DLD1 (cell line): ENCODE measurements around the gene NAT10.

Experiments used
- in situ Hi-C: cut with HindIII; loops from 2 replicates; pipeline ENCODE4 v1.10.0; 2017; ENCODE audit warnings: low sequenced_read_pairs

NAT10 gene

DNA sequence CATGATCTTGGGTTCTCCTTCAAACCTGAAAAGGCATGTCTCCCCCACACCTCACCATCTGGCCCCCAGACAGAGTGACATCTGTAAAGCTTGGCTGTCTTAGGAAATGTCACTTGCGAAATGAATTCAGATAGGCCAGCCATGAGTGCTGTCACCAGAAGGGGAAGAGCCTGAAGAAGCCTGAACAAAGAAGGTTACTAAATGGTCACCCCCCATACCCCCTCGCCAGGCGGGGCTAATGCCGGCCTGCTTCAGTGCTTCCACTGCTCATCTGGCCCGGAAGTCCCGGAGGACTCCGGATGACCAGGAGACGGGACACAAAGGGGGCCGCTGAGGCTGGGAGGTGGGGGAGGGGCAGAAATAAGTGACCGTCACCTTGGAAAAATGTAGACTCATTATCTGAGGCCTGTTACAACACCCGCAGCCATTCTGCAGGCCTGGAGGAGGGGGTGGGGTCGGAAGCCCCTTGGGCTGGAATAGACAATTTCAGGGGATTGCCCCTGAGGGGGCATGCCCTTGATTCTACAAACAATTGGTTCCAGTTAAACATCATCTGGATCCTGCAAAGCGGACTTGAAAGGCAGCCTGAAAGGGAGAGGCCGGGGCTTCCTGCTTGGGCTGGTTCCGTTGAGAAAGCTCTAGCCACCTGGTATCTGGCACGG, 43.2 kb downstream of the NAT10 start:
- in situ Hi-C loops = loop anchor here (5.0 kb wide), 1 partner anchor 104 kb away; no protein-coding TSS in a partner anchor

DNA sequence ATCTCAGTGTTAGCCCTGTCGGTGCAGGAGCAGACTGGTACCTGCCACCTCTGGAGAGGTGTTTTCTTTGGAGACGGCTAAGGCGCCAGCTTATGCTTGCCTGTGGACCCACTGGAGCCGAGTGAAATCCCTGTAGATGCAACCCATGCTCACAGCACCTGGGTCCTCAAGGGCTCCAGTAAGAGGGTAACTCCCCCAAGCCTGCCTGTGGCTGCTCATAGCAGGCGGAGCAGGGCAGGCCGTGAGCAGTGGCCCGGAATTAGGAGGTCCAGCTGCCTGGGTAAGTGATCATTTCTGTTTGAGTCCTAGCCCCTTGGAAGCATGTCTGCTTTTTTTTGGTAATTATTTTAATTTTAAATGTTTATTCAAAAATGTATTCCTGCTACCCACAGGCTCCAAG, 43.8 kb downstream of the NAT10 start:
- in situ Hi-C loops = loop anchor here (5.0 kb wide), 1 partner anchor 103 kb away; no protein-coding TSS in a partner anchor

DNA sequence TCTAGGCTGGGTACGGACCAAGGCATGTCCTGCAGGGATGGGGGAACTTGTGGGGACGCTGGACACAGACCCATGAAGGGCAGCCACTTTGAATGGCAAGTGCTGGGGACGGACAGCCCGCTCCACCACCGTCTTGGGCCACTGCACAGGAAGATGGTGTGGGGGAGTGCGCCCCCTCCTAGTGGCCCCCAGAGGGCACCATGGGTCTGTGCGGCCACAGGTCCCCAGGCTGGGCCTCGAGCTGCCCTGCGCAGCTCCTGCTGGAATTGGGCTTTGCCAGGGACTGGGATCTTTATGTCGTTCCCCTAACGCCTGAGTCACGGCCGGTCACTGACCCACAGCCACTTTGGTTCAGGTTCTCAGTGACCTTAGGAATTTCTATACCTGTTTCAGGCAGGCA, 44.4 kb downstream of the NAT10 start:
- in situ Hi-C loops = loop anchor here (5.0 kb wide), 1 partner anchor 103 kb away; no protein-coding TSS in a partner anchor

DNA sequence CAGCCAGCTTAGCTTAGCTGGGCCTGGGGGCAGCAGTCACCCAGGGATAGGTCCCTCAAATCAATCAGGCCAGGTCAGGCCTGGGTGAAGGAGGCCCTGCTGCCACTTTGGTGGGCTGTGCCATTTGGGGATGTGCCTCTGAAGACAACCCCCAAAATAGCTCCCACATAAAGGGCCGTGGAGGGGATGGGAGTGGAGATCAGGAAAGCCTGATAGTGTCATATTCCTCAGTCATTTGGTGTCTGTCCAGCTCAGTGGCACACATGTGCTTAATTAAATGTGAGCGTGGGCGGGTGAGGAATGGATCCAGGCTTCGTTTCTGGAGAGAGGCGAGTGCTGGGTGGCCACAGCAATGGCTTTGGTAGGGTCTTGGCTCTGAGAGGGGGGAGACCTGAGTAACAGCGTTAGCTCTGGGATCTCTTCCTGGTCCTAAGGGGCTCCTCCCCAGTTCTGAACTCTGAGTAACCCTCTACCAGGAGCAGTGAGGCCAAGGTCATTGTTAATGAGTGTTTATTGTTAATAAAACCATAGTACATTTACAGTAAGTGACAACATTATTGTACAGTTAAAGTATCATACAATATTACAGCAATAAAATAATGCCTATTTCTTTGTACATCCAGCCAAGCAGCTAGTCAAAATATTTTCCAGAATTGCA, 45.2 kb downstream of the NAT10 start:
- in situ Hi-C loops = no loop called here

DNA sequence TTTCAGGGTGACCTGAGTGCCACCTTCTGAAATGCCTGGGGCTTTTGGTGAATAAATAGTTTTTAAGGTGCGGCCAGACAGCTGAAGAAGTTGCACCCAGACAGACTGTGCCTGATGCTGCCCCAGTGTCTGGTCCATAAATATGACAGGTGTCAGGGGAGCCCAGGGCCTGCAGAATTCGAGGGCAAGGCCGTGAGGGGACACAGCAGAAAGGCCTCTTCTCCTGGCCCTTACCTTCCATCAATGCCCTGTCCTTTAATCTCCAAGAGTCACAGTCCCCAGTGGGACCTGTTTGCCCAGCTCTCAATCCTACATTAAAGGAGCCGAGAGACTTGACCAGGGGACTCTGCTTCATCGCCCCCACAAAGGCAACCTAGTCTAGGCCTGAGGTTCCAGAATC, 45.7 kb downstream of the NAT10 start:
- in situ Hi-C loops = no loop called here

DNA sequence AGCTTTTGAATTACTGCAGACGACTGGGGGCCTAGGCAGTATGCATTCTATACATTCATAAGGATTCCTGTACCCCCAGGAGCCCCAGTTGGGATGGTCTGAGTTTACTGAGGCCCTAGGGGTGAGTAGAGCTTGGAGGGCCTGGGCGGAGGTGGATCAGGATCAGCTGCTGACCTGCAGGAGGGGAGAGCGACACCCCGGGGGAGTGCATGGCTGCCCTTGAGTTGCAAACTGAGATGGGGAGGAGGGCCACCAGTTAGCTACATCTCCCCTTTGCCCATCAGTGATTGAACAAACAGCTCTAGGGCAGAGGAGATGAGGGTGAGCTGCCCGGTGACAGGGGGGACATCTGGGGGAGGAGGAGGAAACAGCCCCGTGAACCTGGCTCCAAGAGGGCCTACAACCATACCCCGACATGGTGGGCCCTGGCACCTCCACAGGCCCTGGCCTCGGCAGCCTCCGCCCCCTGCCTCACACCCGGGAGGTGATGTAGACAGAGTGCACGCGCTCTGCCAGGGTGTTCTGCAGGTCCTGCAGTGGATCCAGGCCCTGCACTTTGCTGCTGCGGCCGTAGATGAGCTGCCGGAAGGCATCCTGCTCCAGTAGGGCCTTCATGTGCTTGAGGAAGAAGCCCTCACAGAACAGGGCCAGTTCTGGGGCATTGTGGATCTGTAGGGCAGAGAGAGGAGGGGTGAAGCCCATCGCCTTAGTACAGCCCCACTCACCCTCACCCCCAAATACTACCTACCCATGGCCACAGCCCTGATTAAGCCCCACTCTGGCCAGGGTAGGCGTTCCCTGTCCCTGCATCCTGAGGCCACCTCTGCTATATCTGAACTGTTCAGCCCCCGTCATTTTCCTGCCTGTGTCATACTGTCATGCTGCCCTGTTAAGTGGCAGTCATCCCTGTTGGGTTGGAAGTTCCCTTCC, 46.8 kb downstream of the NAT10 start:
- in situ Hi-C loops = no loop called here

DNA sequence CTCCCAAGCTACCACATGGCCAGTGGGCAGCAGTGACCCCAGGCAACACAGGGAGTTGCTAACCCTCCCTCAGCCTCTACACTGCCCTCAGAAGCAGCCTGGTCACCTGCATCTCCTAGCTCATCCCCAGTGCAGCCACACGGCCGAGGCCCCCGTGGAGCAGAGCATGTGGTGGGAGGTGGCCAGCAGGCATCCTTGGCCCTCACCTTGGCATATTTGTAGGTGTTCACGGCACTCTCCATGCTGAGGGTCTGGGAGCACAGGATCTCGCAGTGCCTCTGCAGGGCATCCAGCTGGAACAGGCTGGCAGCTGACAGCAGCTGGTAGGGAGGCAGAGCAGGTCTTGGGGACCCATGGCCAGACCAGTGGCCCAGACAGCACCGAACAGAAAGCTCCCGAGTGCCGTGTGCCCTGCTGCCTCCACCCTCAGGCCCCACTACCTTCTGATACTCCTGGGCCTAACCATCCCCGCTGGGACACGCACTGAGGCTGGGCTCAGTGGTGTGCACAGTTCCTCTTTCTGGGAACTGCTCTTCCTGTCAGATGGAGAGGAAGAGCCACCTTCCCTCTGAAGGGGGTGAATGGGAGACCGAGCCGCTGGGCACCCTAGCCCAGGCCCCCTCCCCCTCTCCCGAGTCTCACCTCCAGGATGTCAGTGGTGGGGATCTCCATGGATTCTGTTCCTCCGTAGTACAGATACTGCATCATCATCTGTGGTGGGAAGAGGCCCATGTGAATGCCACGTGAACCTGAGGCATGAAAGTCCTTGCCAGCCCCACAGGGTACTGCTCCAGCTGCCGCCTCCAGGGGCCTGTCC, 48.8 kb downstream of the NAT10 start:
- in situ Hi-C loops = no loop called here

DNA sequence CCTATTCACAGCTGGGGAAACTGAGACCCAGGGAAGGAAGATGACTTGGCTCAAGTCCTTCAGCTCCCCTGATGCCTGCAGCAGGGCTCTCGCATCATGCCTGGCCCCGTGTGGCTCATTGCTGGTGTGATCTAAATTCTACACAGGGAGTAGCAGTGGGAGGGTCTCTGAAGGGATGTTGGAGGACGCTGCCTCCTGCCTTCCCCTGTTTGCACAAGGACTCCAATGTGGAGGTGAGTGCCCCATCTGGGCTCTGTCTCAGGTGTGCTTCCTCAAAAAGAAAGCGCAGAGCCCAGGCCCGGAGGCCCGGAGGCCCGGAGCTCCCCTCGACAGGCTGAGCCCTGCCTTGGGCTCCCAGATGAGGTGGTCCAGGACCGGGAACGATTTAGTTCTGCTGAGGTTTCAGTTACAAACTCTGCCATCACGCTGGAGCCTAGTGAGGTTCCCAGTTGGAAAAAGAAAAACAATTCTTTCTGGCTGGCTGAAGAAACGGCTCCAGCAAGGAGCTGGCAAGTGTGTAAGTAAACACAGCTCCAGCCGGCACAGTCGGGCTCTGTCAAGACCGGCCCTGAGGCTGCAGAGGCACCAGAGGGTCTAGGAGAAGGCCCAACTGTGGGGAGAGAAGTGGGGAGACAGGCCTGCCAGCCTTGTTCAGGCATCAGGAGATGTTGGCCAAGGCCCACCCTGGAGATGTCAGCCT, 49.8 kb downstream of the NAT10 start:
- in situ Hi-C loops = no loop called here

DNA sequence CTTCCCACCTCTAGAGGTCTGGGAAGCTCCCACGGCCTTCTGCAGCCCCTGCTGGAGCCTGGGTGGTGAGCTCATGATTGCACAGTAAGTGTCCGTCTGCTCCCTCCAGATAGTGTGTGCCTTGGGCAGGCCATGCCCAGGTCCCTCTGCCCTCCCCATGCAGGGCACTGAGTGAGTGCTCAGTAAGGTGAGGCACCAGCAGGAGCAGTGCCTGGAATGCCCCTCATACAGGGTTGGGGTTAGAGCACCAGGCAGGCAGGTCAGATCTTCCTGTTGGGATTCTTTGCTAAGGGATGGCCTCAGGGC, 50.3 kb downstream of the NAT10 start:
- in situ Hi-C loops = no loop called here

DNA sequence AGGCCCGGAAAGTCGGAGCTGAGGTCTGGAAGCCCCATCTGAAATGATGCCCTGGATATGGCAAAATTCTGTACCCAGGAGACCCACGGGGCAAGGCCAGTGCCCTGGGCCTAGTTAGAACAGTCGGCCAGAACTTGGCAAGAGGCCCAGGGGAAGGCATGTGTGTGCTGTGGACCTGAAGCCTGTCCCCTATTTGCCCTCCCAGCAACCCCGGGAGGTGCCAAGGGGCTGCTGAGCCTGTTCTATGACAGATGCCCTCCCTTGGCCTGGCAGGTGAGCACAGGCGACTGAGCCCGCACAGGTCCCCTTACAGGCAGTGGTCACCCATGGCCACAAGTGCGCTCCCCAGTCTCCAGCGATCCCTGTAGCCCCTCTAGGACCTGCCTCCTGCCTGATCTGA, 51.7 kb downstream of the NAT10 start:
- in situ Hi-C loops = no loop called here

DNA sequence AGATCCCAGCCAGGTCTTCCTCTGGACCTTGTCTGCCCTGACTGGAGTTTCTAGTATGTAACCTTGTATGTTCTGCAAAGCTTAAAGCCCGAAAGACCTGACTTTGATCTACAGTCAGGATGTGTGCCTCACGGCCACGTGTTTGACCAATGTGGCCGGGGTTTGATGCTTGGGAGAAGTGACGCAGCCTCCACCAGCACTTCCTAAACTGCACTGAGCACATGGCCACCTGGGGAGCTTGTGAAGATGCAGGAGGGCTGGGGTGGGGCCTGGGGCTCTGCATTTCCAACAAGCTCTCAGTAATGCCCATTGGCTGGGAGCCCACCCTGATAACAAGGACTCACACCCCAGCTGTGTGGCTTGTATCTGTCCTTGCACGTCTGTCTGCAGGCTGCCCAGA, 53.2 kb downstream of the NAT10 start:
- in situ Hi-C loops = no loop called here

DNA sequence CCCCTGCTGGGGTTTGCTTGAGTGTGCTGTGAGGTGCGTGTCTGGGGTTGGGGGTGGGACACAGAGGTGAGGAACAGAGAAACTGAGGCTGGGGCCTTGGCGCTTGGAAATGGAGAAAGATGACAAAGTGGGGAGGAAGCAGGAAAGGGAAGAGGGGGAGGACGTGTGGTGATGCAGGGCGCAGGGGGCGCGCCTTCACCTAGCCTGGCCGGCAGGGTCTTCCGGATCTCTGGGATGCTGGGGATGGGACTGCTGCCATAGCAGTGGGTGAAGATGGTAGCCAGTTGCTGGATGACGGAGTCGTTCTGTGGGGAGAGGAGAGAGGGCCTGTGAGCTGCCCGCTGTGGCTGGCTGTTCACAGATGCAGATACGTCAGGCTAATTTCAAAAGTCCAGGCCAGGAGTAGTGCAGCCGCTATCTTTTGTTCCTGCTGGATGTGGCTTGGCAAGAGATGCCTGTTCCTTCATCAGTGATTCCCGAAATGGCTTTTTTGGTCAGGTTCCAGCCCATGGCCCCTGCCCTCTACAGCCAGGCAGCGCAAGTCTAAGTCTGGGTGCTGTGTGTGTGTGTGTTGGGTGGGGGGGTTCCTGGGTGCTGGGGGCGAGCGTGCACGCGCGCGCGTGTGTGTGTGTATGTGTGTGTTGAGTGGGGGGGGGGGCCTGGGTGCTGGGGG, 54.8 kb downstream of the NAT10 start:
- in situ Hi-C loops = no loop called here

DNA sequence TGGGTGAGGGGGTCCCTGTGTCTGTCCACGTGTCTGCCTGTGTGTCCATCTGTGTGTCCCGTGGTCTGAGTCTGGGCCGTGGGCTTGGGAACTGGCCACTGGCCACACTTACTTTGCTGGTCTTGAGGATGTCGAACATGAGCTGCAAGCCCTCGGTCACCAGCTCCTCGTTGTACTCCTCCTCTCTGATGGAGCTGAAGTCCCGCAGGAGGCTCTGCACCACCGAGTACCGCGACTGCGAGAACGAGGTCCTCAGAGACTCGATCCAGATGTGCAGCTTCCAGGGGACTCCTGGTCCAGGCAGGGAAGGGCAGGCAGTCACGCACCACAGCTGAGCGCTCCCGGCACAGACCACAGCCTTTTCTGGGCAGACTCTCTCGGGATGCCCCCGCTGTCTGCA, 55.4 kb downstream of the NAT10 start:
- in situ Hi-C loops = no loop called here

DNA sequence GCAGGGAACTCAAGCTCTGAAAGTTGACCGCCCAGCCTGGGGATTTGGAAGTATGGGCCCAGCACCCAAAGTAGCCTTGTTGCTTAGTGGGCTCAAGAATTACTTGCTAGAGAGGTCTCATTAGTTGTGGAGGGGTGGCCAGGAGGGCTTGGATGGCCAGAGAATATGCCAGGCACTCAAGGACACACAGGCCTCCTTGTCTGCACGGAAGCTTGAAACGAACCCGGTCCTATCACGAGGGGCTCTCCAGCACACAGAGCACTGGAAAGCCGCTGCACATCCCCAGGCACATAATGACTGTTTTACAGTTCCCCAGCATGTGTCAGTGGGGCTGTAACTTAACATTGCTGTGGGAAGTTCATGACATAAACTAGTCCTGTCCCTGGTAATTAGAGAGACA, 55.9 kb downstream of the NAT10 start:
- in situ Hi-C loops = no loop called here

DNA sequence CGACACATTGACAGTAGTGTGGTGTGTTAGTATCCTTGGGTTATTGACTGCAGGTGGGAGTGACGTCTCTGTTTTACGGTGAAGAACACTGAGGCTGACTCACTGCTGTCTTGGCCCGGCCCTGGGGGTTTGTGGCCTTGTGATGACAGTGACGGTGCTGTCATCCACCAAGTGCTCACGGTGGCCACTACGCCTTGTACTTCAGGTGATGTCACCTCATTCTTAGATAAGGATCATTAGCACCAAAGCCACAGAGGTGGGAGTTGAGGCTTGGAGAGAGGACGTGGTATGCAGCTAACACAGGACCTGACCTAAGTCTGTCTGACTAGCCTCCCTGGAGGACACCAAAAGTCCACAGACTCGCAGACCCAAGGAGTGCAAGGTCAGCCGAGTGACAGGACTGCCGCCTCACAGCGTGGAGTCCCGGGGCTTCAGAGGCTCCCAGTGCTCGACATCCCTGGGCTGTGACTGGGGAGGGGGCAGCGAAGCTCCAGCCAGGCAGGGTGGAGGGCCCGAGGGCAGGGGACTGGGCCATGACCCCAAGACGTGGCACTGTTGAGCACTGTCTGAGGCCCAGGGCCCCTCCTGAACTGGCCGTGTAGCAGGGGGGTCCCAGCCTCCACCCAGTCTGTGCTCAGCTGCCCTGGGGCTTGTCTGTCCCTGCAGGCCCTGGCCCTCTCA, 56.5 kb downstream of the NAT10 start:
- in situ Hi-C loops = no loop called here

DNA sequence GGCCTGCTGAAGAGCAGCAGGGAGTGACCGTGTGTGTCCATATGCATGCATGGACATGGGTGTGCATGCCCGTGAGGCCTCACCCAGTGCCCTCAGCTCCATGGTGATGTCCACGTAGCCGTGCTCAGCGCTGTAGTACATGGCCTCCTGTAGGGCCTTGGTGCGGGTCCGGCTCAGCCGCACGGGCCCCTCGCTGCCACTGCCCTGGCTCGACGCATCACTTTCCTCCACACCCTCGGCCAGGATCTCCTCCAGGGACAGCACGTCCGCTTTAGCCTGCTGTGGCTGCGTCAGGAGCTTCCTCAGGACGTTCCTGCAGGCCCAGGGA, 57.0 kb downstream of the NAT10 start:
- in situ Hi-C loops = no loop called here

DNA sequence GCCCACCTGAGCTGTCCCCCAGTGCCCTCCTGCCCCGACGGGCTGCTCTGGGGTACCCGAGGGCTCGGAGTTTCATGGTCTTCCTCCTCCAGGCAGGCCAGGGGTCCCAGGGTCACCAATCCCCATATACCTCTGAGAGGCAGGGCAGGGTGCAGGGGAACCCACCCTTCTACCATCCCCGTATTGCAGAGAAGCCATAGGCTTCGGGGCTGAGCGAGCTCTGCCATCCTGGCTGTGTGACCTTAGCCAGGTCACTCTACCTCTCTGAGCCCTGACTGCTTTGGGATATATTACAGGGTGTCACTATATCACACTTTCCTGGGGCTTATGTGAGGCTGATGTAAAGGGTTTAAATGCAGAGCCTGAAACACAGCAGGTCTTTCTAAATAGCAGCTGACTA, 57.4 kb downstream of the NAT10 start:
- in situ Hi-C loops = no loop called here

DNA sequence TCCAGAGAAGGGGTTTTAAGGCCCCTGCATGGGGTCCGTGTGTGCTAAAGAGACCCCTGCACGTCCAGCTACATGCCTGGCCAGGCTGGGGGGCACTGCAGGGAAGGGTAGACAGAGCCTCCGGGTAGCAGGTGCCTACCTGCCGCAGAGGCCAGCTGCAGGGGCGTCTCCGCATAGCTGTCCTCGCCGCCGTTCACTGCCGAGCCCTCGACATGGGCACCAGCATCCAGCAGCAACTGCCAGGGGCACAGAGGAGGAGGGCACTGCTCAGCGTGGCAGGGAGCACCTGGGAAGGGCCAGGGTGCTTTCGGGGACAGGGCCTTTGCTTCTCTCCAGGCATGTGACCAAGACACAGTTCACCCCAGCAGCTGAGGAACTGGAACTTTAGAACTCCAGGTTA, 59.7 kb downstream of the NAT10 start:
- in situ Hi-C loops = no loop called here

DNA sequence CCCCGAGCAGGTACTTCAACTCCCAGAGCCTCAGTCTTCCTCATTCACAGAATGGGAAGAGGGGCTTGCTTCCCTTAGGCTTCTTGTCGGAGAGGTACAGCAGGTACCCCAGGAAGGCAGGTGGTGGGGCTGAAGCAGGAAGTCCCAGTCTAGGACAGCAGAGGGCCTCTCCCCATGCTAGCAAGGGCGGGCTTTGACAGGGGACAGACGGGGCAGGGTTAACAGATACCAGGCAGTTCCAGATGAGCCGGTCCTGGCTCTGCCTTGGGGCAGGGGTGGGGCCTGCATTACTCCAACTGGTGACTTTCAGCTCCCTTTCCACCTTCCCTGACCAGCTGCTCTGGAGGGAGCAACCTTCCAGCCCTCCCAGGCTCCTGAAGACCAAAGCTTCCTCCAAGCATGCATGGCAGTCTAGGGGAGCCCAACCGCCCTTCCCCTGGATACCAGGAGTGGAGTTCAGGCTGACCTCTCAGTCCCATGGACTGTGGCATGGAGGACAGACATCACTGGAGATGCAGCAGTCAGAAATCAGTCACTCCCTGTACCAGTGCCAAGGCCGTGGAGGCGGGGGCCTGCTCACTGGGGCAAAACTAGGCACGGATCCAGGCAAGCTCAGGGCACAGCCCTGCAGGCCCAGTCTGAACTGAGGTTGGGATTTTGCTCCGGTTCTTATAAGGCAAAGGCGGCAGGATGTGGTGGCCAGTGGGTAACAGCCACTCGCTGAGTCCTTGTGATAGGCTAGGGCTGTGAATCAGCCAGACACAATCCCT, 60.5 kb downstream of the NAT10 start:
- in situ Hi-C loops = no loop called here
